Measurements from ENCODE around the gene LIPK.
"Not testable (repeated sequence)": the region's sequence is repeated elsewhere in the genome, so short reads cannot be mapped to it uniquely, and the experiment has no call there.

The LIPK gene

GRCh38 chr10:88715517-88715916 lies 9.5 kb downstream of the LIPK start:
- DNase-seq (ENCODE audit: low spot score): no peak

- DNase-seq (ENCODE audit: low spot score): no peak
These were observed 15.3 kb downstream of the LIPK start for GRCh38 chr10:88721392-88721791.

DNA sequence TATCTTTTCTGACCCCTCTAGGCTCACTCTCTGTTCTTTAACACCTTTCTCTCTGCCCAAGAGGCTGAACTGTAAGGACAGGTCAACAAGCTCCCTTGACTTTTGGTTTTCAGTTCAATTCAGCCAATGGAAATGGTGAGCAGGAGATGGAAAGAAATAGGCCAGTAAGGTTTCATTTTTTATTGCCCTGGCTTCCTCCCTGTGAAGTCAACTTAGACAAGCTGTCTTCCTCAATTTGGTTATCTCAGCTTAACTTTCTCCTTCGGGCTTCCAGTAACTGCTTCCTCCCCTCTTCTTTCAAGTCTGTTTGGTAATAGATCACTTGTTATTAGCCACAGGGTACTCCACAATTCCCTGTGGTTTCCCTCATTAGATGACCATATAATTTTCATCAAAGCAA lies 19.7 kb downstream of the LIPK start:
- DNase-seq (ENCODE audit: low spot score): no peak

- peak; percentile 42 for DNase-seq (ENCODE audit: low spot score)
These were observed 22.2 kb downstream of the LIPK start for GRCh38 chr10:88728107-88728763.

DNA sequence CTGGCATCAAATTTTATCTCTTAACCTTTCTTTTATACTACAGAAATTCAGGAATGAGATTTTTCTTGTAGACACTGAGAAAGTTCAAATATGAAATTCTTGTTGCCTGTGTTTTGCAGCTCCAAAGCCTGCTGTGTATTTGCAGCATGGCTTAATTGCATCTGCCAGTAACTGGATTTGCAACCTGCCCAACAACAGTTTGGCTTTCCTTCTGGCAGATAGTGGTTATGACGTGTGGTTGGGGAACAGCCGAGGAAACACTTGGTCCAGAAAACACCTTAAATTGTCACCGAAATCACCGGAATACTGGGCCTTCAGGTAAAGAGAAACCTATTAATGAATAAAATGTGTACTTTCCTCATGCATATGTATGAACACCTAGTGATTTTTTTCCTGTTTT lies 24.8 kb downstream of the LIPK start:
- DNase-seq (ENCODE audit: low spot score): no peak

DNA sequence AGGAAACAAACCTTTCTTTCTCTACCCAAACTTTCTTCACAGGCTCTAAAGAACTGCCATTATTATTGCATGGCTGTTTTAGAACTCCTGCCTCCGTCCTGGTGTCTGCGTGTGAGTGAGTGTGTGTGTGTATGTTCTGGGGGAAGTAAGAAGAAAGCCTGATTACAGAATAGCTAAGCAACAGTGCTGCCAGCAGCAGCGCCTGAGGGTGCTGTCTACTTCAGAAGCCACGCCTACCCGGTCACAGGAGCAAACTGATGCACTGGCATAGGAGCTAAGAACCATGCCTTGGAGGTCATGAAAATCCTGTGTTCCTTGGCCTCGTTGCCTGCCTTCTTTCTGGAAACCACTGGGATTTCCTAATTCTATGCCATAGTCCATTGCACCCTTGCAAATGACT lies 25.2 kb downstream of the LIPK start:
- no peak for DNase-seq (ENCODE audit: low spot score)

- DNase-seq (ENCODE audit: low spot score): no peak
These were observed 27.2 kb downstream of the LIPK start for GRCh38 chr10:88733215-88733614.

GRCh38 chr10:88735661-88736060 lies 29.6 kb downstream of the LIPK start:
- no peak for DNase-seq (ENCODE audit: low spot score)

DNA sequence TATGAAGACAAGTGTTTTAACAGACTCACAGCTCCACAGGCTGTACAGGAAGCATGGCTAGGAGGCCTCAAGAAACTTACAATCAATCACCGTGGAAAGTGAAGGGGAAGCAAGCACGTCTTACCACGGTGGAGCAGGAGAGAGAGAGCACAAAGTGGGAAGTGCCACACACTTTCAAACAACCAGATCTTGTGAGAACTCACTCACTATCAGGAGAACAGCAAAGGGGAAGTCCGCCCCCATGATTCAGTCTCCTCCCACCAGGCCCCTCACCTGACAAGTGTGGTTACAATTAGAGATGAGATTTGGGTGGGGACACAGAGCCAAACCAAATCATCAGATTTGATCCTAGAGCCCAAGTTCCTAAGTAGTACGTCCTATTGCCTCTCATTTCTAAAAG lies 35.9 kb downstream of the LIPK start:
- not testable (repeated sequence) for DNase-seq (ENCODE audit: low spot score)

GRCh38 chr10:88742448-88742847 lies 36.4 kb downstream of the LIPK start:
- DNase-seq (ENCODE audit: low spot score): no peak

GRCh38 chr10:88744002-88744401 lies 38.0 kb downstream of the LIPK start:
- DNase-seq (ENCODE audit: low spot score): no peak

DNA sequence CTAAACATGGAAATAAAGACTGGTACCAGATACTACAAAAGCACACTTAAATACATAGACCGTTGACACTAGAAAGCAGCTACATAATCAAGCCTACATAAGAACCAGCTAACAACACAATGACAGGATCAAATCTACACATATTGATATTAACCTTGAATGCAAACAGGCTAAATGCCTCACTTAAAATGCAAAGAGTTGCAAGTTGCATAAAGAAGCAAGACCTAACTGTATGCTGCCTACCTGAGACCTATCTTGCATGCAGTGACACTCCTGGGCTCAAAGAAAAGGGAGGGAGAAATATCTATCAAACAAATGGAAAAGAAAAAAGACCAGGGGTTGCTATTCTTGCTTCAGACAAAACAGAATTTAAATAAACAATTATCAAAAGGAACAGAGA lies 39.6 kb downstream of the LIPK start:
- DNase-seq (ENCODE audit: low spot score): no peak

GRCh38 chr10:88754287-88754686 lies 48.2 kb downstream of the LIPK start:
- DNase-seq (ENCODE audit: low spot score): no peak

DNA sequence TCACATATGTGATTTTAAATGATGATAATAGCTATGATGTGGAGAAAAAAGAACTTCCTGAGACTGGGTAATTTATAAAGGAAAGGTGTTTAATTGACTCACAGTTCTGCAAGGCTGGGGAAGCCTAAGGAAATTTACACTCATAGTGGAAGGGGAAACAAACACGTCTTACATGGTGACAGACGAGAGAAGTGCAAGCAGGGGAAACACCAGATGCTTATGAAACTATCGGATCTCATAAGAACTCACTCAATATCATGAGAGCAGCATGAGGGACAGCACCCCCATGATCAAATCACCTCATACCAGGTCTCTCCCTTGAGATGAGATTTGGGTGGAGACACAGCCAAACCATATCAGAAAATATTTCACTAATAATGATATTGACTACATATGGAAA lies 49.7 kb downstream of the LIPK start:
- DNase-seq (ENCODE audit: low spot score): no peak

- no peak for DNase-seq (ENCODE audit: low spot score)
These were observed 50.6 kb downstream of the LIPK start for GRCh38 chr10:88756660-88757059.

DNA sequence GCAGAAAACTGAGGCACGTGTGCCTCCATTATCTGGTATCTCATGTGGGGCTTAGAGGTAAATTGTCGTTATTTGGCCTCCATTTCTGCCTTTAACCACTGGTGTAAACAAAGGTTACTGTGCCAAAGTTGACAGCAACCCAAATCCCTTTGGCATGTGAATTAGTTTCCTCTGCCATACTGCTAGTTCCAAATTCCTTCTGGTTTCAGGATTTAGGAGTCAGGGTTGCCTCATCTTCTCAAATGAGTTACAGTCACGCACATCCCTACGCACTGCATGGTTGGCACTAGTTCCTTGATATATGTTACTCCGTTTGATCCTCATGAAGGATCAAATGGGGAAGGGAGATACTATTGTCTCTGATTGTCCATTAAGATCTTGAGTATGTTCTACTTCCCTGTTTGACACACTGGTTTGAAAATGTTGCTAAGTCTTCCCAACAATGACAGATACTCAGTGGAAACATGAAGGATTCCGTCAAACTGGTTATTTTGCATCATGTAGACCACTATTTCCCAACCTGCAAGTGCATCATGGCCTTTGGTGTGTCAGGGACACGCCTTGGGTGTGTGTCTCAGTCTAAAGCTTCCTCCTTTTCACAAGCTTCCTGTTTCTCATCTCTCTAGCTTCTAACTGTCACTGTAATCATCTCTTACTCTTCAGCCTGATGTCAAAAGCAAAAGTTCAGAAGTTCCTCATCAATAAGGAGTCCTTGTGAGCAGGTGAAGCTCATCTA lies 53.5 kb downstream of the LIPK start, which contains the start of gene LIPN:
Gene LIPN (plus strand): TSS at position 655 of the 736 bp plus-strand sequence. CDS start 1,386 bp downstream, outside the sequence.
- DNase-seq (ENCODE audit: low spot score): no peak

DNA sequence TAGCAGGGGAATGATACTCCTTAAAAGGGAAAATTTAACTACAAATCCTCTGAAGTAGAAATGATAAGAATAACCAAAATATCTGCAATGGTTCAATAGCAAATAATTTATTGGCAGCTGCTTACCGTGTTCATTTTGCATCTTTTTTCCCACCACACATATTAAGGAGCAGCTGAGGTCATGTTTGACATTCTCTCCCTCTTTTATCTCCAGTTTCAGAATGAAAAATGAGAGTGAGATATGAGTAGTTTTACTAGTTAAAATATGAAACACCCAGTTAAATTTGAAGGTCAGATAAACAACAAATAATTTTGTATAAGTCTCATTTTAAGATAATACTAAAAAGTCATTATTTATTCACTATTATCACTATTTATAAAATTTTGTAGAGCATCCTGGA lies 56.9 kb downstream of the LIPK start:
- DNase-seq (ENCODE audit: low spot score): no peak

DNA sequence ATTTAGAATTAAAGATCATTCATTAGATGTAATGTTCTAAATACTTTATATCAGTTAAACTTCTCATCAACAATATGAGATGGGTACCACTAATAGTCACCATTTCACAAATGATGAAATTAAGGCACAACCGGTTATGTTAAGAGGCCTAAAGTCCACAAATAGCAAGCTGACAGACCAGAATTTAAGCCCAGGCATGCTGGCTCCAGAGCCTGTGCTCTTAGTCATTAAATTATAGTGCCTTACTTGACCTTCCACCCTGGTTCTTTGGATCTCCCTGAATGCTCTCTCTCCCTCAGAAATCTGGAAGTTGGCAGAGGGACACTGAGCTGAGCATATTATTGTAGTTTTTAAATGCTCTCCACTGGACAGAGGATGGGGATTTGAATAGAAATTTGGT lies 57.4 kb downstream of the LIPK start:
- no peak for DNase-seq (ENCODE audit: low spot score)

- DNase-seq (ENCODE audit: low spot score): no peak
These were observed 58.1 kb downstream of the LIPK start for GRCh38 chr10:88764110-88764509.

DNA sequence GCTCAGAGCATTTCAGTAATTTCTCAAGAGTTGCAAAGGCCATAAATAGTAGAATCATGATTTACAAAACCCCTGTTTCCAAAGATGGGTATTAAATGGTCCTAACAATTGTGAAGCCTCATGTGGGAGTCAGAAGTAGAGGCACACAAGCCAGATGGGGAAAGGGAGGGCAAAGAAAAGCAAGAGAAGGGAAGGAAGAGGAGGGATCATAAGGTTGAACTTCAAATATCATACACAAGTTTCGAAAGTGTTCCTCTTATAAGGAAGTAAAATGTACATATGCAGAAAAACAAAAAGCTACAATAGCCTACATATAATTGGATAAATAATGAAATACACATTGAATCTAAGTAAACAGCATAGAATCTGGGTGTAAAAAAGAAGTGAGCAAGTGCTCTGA lies 59.8 kb downstream of the LIPK start:
- DNase-seq (ENCODE audit: low spot score): no peak

DNA sequence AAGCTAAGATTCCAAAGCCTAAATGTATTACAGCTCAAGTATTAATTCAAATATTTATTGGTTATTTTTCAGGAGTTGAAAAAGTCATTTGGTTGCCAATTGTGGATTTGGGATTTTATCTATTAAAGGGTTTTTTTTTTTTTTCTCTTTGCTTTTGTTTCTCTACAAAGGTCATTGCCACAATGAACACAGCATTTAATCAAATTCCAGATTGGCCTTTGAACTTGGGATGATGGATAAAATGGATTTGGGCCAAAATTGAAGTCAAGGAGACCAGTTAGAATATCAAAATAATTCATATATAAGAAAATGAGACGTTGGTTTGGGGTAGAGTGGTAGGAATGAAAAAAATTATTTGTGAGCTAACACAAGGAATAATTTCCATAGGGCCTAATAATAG lies 63.3 kb downstream of the LIPK start:
- no peak for DNase-seq (ENCODE audit: low spot score)

GRCh38 chr10:88781206-88781605 lies 75.2 kb downstream of the LIPK start:
- no peak for DNase-seq (ENCODE audit: low spot score)

DNA sequence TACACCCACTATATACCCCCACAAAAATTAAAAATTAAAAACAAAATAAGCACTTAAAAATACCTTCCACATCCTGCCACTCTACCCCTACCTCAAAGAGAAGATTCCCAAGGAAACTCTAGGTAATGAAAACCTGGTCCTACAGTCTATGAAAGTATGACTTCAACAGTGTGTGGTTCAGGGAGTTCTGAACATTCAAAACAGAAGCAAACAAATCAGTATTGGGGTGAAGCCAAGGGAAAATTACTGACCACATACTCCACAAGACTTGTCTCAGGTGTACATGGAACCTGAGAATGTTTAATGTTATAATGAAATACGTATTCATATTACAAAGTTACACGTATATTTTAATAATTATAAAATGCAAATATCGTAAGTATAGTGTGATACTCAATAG lies 76.2 kb downstream of the LIPK start:
- no peak for DNase-seq (ENCODE audit: low spot score)

DNA sequence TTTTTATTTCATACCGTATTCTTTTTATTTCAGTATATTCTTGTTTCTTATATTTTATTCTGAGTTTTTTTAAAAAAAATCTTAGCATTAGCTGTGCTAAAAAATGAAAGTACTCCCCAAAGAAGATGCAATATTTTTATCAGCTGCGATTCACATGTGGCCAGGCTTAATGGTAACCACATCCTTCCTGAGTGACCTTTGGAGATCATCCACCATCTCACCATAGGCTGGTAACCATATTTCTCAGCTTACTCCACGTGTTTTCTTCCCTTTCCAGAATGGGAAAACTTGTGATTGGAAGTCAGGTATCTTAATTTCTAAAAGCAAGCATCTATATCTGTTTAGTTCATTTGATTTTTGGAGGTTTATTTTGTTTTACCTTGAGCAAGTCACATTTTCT lies 77.7 kb downstream of the LIPK start:
- no peak for DNase-seq (ENCODE audit: low spot score)
